G401 (cell line): ENCODE data around the gene GPC6. TPM values are rescaled to one million over a fixed set of nuclear protein-coding genes. Genes with fewer than 3 reads are reported as not detected.
A peak's percentile ranks its signal among the peaks of the same experiment; 100 is the strongest.
"Not testable (repeated sequence)": the region's sequence is repeated elsewhere in the genome, so short reads cannot be mapped to it uniquely, and the experiment has no call there.

Experiments
- DNase-seq: peaks from one replicate; pipeline ENCODE4 v3.0.0-alpha.2; 2015; ENCODE audit warnings: low spot score
- in situ Hi-C: cut with HindIII; loops from 2 replicates; pipeline ENCODE4 v1.10.0; 2016; ENCODE audit warnings: low sequenced_read_pairs, mixed read lengths
- total RNA-seq: library from RNA; depleted of rRNA; stranded (reverse); fragments of >200 nt; shearing (Covaris generic); gene quantifications from 2 replicates; pipeline ENCODE4 v1.2.3, GENCODE V29; 2014

GPC6 gene
- total RNA-seq, 1 experiment from 2014 or later, result 2.1 TPM

DNA sequence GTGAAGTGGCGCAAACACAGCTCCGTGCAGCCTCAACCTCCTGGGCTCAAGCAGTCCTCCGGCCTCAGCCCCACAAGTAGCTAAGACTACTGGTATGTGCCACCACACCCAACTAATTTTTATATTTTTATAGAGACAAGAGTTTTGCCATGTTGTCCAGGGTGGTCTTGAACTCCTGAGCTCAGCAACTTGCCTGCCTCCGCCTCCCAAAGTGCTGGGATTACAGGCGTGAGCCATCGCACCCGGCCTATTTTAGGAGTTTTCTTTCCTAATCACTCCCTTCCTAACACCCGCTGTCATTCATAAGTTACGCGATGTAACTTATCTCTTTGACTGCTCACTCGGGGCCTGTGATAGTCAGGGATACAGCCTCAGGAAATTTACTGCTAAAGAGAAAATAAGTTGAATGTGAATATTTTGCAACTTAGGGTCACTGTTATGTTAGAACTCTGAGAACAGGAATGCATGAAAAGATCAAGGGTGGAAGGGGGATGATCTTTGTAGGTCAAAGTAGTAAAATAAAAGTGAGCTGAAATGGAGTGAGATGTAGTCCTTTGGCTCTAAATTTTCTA lies 1112.6 kb downstream of the GPC6 start:
- in situ Hi-C loops, result no loop called here
- no peak for DNase-seq

DNA sequence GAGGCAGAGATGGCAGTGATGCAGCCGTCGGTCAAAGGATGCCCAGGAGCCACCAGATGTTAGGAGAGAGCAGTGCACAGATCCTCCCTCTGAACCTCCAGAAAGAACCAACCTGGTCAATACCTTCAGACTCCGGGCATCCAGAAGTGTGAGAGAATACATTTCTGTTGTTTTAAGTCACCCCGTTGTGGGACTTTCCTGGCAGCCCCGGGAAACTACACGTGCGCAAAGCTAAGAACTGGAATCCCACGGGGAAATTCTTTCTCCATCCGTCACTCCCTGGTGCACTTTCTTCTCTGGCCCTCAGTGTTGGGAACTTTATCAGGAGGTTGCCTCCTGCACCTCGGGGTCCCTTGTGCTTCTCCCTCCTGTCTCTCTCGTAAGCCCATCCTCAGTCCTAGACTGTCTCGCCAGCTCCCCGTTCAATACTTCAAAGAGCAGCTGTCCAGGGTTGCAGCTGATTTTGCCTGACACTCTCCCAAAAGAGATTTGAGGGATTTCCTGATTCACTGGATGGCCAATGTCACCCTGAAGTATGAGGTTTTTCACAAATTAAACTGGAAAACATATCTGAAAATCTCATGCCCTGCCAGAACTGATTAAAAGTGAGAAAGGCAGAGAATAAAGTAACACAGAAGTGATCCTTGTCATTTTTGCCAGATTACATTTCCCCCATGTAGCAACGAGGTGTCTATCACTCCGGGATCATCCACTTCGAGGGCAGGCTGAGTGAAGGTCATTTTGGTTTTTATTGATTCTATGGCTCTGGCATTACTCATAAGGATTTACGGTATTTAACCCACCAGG lies 1116.0 kb downstream of the GPC6 start:
- in situ Hi-C loops, result no loop called here
- DNase-seq, result no peak

DNA sequence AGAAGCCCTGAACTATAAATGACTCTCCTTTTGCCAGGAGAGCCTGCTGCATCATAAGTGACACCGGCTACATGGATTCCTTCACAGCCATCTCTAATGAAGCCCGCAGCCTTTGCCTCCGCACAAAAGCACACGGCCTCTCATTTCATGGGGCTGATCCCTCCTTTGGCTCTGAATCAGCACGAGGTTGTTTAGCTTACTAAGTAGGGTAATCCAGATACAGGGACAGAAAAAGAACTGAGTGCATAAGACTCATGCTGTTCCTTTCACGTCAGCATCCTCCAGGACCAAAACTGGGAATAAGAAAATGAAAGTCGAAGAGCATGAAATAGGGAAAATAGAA lies 1116.6 kb downstream of the GPC6 start:
- DNase-seq, result no peak
- in situ Hi-C loops, result no loop called here

DNA sequence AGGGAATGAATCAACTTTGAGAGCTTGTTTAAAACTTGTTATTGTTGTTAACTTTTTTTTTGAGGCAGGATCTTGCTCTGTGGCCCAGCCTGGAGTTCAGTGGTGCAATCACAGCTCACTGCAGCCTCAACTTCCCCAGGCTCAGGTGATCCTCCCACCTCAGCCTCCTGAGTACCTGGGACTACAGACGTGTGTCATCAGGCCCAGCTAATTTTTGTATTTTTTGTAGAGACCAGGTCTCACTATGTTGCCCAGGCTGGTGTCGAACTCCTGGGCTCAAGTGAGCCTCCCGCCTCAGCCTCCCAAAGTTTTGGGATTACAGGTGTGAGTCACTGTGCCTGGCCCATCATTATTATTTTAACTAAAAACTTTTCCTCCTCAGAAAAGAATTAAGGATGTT lies 1117.1 kb downstream of the GPC6 start:
- DNase-seq, in situ Hi-C loops: not testable (repeated sequence)

DNA sequence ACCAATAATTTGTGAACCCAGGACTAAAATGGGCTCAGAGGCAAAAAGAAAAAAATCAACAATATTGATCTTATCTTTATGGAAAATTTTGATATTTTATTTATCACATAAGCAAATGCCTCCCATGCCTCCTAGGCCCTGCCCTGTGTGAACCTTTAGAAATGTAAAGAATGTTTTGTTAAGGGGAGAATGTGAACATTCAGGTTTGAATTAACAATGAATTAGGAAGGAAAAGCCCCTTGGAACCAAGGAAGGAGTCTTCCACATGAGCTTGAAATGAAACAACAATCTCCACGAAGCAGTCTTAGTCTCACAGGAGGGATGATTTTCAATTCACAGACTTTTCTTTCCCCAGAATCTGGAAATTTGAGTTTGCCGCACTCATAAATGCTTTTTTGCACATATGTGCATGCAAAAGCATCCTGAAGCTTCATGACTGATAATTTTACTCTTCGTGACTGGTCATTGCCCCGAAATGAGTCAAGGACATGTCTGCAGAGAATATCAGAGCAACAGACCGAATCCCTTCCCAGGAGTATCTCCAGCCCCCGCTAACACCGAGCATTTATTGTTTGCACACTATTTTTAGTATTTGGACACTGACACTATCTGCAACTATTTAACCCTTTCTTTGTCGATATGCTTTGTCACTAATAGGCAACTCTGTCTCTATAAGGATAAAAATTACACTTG lies 1117.7 kb downstream of the GPC6 start:
- in situ Hi-C loops, result no loop called here
- DNase-seq, result no peak

DNA sequence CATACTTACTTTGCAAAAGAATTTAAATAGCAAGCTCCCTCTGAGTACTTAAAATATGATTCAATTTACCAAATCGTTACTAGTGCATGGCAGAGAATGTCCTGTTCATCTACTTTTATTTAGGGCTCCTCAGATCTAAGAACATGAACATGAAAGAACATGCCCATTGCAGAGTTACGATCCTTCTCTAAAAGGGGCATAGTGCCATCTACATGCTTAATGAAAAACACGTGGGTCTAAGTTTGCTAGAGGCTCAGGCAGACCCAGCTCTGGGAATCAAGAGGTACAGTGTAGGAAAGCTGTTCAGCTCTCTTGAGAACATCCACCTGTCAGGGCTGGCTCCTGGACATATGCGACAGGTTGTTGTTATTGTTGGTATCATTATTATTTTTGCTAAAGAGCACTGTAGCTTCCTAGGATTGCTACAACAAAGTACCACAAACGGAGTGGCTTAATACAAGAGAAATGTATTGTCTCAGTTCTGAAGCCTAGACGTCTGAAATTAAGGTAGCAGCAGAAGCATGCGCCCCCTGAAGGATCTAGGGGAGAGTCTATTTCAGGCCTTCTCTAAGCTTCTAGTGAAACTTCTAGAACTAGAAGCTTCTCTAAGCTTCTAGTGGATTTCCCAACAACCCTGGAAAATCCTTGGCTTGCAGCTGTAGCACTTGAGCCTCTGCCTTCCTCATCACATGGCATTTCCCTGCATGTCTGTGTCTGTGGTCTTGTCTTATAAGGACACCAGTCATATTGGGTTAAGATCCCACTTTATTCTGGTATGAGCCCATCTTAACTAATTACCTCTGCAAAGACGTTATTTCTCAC lies 1119.0 kb downstream of the GPC6 start:
- in situ Hi-C loops, result no loop called here
- DNase-seq, result no peak

DNA sequence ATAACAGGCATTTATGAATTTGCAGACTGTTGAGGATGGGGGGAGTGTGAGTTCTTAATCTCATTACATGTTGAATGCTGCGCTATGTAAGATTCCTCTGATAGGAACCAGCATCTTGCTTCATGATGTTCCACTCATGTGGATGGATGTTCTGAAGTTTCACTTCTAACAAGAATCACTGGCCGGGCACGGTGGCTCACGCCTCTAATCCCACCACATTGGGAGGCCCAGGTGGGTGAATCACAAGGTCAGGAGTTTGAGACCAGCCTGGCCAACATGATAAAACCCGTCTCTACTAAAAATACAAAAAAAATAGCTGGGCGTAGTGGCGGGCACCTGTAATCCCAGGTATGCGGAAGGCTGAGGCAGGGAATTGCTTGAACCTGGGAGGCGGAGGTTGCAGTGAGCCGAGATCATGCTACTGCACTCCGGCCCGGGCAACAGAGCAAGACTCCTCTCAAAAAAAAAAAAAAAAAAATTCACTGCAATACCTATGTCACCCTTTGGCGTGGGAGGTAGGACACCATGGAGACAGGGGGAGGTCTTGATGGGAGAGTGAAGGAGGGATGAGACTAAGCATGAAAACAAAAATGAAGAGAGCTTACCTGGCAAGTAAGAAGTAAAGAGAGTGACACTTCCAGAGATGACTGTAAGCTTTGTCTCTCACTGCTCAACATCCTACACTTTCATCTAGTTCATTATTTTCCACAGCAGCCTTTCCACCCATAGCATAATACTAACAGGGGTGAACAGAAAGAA lies 1119.8 kb downstream of the GPC6 start:
- no peak for DNase-seq
- in situ Hi-C loops, result no loop called here

DNA sequence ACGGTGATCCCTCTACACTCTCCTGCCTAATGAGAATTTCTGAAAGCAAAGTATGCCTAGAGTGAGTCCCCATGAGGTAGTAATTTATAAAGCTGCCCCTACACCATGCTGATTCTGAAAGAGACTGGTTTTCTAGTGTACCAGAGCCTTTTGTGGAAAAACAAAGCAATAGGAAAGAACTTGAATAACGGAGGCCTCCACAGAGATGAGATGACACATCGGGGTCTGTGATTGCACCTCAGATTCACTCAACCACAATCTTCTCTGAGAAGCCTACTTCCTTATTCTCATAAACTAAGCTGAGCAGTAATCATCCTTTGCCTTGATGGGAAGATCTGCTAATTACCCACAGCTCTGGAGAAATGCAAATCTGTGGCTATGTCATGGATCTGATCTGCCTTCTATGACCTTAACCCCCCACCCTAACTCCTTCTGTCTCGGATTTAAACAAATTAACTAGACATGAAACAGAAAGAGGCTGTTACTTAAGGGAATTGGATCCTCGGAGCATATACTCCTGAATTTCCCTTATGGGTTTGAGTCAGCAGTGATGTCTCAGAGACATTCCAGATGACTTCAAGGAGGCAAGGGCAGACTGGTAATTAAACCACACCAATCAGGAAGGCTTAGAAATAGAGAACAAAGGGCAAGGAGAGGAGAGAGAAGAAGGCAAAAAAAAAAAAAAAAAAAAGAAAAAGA lies 1124.8 kb downstream of the GPC6 start:
- DNase-seq, result no peak
- in situ Hi-C loops, result no loop called here

DNA sequence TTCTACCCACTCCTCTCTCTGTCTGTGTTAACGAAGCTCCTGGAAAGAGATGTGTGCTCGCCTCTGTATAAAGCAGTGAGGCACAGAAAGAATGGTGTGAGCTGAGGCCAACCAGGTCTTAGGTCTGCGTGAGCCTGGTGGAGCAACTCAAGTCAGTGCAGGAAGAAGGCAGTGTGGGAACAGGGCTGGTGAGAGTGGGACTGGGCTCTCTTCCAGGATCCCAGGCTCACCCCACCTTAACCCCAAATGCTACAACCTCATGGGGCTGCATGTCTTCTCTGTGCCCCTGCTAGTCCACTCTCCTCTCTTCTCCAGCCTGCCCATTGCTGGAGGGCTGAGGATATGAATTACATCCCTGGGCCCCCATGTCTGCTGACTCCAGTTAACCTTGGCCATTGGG lies 1125.5 kb downstream of the GPC6 start:
- in situ Hi-C loops, result no loop called here
- DNase-seq, result no peak

DNA sequence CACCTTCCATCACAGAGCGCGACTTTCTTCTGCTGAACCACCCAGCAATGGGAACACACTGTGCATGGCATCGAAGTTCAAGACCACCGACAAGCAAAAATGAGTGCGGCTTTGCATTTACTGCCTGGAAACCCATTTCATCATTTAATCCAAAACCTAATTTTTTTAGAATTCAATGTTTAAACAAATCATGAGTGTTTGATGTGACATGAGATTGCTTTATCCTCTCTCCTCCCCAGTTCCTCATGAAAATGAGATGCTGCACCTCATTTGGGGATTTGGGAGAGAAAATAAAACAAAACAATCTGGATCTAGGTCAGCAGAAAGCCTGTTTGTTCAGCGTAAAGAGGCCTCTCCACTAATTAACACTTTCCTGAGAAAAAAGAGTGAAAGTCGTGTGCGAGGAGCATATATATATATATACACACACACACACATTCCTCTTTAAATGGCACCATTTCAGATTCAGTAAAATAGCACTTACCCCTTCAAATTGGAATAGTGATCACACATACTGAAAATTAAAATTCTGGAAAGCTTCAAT lies 1126.6 kb downstream of the GPC6 start:
- in situ Hi-C loops, result no loop called here
- no peak for DNase-seq

DNA sequence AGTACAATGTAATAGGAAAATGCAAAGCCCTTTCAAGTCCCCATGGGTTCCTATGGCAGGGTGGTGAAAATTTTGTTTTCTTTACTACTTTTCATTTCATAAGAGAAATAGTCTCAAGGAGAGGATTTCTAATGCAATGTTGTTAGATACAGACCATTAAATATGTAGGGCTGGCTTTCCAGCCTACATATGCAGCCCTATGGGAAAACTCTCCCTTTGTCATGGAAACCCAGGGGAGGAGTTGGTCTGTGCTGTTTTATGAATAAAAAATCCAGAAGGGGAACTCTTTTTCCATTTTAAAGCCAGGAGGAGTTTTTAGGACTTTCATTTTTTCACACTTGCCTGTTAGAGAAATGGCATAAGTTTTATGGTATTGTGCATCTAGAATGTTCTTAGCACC lies 1133.3 kb downstream of the GPC6 start:
- in situ Hi-C loops, result no loop called here

DNA sequence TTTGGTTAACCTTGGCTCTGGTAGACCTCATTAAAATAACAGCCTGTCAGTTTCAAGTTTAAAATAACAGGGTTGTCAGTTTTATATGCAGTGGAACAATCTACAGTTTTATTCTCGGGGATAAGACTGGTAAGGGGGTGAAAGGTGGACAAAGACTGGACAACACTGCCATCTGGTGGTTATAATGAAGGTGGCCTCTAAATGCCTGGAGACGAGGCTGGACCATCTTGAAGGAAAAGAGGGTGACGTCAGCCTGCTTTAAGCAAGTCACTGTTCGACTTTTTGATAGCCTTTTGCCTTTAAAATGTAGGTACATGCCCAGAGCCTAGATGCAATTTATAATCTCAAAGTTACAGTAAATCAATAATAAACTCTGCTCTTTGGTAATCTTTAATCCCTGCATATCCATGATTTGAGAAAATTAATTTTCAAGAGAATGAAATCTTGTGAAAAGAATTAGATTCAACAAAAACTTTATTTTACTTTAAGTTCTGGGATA lies 1135.9 kb downstream of the GPC6 start:
- in situ Hi-C loops, result no loop called here
- peak; percentile 65 for DNase-seq

More for the DNA sequence above, 1133.3 kb downstream of the GPC6 start:
- DNase-seq, result no peak

DNA sequence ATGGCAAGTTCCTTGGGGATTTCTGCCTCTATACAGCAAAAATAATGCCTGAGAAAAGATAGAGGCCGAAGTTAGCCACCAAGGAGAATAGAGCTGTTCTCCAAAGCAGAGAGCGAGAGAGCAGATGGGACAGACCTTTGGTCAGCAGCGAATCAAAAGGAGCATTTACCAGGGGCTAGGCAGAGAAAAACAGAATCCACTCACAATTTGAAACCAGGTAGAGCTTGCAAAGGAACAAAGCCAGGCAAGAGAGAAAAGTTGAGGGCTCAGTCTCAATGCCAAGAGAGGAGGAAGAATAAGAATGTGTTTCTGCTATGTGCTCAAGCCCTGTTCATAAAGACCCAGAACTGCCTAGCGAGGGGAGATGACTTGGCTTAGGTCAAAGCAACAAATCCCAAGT lies 1140.1 kb downstream of the GPC6 start:
- in situ Hi-C loops, result no loop called here
- no peak for DNase-seq

DNA sequence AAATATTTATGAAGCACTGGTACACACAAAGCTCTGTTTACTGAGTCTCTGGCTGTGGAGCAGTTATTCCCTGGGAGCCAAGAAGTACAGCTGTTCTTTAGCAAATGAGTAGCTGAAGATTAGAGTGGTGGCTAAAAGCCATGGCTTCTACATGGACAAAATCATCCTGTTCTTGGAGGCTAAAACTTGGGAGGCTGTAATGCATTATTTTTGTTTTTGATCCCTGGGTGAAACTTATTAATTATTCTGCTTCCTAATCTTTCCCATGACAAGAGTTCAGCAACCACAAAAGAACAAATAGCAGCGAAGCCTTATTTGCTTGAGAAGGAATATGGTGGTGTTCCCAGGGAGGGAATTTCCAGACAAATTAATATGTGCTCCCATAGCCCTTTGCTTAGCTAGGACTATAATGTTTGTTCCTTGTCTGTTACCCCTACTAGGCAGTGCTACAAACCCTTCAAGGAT lies 1143.4 kb downstream of the GPC6 start:
- in situ Hi-C loops, result no loop called here
- DNase-seq, result no peak

DNA sequence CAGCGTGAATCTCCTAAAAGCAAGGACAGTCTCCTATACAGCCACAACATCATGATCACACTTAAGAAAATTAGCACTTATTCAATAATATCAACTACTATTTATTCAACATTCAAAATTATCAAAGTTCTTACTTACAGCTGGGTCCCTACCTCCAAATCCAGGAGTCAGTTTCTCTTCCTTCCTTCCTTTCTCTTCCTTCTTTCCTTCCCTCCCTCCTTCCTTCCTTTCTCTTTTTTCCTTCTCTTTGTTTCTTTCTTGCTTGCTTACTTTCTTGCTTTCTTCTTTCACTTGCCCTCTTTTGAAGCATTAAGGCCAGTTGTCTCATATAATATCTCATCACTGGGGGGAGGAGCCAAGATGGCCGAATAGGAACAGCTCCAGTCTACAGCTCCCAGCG lies 1145.2 kb downstream of the GPC6 start:
- in situ Hi-C loops, result no loop called here
- DNase-seq, result no peak

DNA sequence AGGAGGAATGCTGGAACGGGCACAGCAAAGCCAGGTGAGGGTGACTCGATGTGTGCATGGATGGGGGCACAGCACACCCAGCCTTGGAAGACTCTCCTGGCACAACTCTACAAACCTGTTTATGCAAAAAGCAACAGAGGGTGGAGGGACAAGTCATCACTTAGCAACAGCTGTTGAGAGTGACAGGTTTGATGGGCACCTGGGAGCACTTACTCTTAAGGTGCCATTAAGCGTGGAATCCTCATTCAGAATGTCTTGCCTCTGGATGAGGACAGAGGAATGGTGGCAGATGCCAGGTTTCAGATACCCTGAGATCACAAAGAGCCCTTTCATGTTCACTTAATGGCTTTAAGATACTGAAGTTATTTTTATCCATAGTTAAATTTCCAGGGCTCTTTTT lies 1155.9 kb downstream of the GPC6 start:
- in situ Hi-C loops, result no loop called here
- DNase-seq, result no peak

DNA sequence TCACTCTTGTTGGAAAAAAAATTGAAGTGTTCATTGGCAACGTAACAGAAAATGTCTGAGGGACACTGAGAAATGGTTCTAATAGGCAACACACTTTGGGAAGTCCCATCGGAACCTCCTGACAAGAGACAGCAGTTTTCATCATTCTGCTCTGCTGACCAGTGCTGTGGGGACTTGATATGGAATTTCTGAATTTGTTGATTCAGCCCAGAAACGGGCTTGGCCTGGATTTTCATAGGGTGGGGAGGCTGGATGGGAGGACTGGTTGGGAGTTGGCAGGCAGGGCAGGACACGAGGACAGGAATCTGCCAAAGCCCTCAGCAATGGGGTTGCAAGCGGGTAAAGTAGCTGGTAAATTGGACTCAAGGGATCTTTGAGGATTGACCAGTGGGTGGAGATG lies 1156.4 kb downstream of the GPC6 start:
- DNase-seq, result no peak
- in situ Hi-C loops, result no loop called here
